Body of pancreas (tissue), 4 donors: ENCODE data around the gene MYZAP. TPM values are rescaled to one million over a fixed set of nuclear protein-coding genes. Genes with fewer than 3 reads are reported as not detected.

Source experiments
- ATAC-seq: fragments of 150-250 bp; one replicate; pipeline ENCODE4 v1.9.1; 2016
- DNase-seq, 4 donors: peaks; one replicate each; pipeline ENCODE4 v3.0.0-alpha.2; 2019
- H3K27ac ChIP-seq, 4 donors: fragments of 200-600 bp; sonication (generic); 1 replicate in 3 of 4; 2 replicates in 1 of 4; pipeline versions ENCODE4 v1.5.1 to v1.6.1; 2016 to 2019; ENCODE audit warnings: mild to moderate bottlenecking in 1 of 4, mixed read lengths in 1 of 4, moderate library complexity in 1 of 4
- H3K27me3 ChIP-seq, 2 donors: fragments of 200-600 bp; sonication (generic); one replicate each; pipeline ENCODE4 v1.6.0; 2016; ENCODE audit warnings: mild to moderate bottlenecking in 1 of 2
- H3K36me3 ChIP-seq, 2 donors: fragments of 200-600 bp; sonication (generic); replicated peaks in 1 of 2; 2 replicates each; pipeline ENCODE4 v1.5.1; 2016; ENCODE audit warnings: low read depth in 2 of 2; ENCODE audit not compliant: insufficient read depth in 1 of 2
- H3K4me1 ChIP-seq: fragments of 200-600 bp; sonication (generic); one replicate; pipeline ENCODE4 v1.6.0; 2016
- H3K4me3 ChIP-seq, 2 donors: fragments of 200-600 bp; sonication (generic); 1 replicate in 1 of 2; 2 replicates in 1 of 2; pipeline ENCODE4 v1.5.1; 2016 to 2019
- H3K9me3 ChIP-seq, 3 donors: fragments of 200-600 bp; sonication (generic); 1 replicate in 2 of 3; 2 replicates in 1 of 3; pipeline ENCODE4 v1.5.1; 2016
- CTCF ChIP-seq, 7 experiments: fragments of 450-650 bp in 4 of 7; fragments of 200-600 bp in 3 of 7; sonication (generic) in 3 of 7; IDR thresholded peaks; one replicate each; pipeline ENCODE4 v1.5.1; 2016 to 2019; ENCODE audit warnings: antibody characterized with exemption in 7 of 7
- POLR2A ChIP-seq, 3 donors: fragments of 450-650 bp; IDR thresholded peaks; one replicate each; pipeline ENCODE4 v1.6.1; 2016; ENCODE audit warnings: antibody characterized with exemption in 3 of 3, mild to moderate bottlenecking in 2 of 3
- WGBS, 2 donors: methylation state at CpG; one replicate each; pipeline ENCODE4 v1.1.5; 2017; 5-methylcytosine and 5-hydroxymethylcytosine counted together
- intact Hi-C: fragments of 100-400 bp; cut with DNase I; formaldehyde crosslinking; loops from one replicate; pipeline ENCODE4 v1.15.1; 2023
- total RNA-seq, 2 donors: library from RNA; depleted of rRNA; stranded (reverse); fragments of >200 nt; gene quantifications; one replicate each; pipeline ENCODE4 v1.1.0, GENCODE V29; 2016

Gene MYZAP
- total RNA-seq, 2 donors from 2014 or later, result 10.9 to 16.3 TPM

- Histone ChIP-seq H3K9me3 (no peaks in the 10 kb centered on the region), H3K4me1 (peaks cover 71% of the 10 kb centered on the region), H3K27me3 (no peaks in the 10 kb centered on the region), H3K27ac (peak overlapping the region; percentile 64 to 82 (median 80)), H3K4me3 (no peak overlapping the region), H3K36me3 (peaks cover 0 to 1% of the 10 kb centered on the region in 2 donors)
- DNase-seq, result peak; percentile 38 to 60 (median 52)
- TF ChIP-seq POLR2A (IDR thresholded peaks at IDR 0.05) (no peak), CTCF (IDR thresholded peaks at IDR 0.05) (no peak)
- intact Hi-C loops, result no loop called here
- 60 to 61% methylated on average over 16 of the region's 16 CpGs for WGBS, 2 donors
- peak; percentile 77 for ATAC-seq
These were observed 39.7 kb upstream of the MYZAP start for GRCh38 chr15:57551715-57552677.

- Histone ChIP-seq H3K36me3 (no peaks in the 10 kb centered on the region), H3K27me3 (no peaks in the 10 kb centered on the region), H3K4me3 (no peak overlapping the region), H3K4me1 (peaks cover 67% of the 10 kb centered on the region), H3K9me3 (no peaks in the 10 kb centered on the region), H3K27ac (peak overlapping the region; percentile 64 to 82 (median 80))
- ATAC-seq (no peak), DNase-seq (no peak)
- WGBS, 2 donors, result 86 to 92% methylated on average over 8 of the region's 8 CpGs
- intact Hi-C loops, result no loop called here
- TF ChIP-seq CTCF (IDR thresholded peaks at IDR 0.05), result no peak
- TF ChIP-seq POLR2A (IDR thresholded peaks at IDR 0.05), result no peak
These were observed 38.9 kb upstream of the MYZAP start for GRCh38 chr15:57552678-57553334.

GRCh38 chr15:57553526-57553925, 38.2 kb upstream of the MYZAP start:
- ATAC-seq (no peak), DNase-seq (no peak)
- WGBS, 2 donors, result 85 to 95% methylated on average over 5 of the region's 5 CpGs
- intact Hi-C loops, result no loop called here
- H3K36me3 ChIP-seq, result no peaks in the 10 kb centered on the region
- TF ChIP-seq CTCF (IDR thresholded peaks at IDR 0.05) (no peak), POLR2A (IDR thresholded peaks at IDR 0.05) (no peak)
- H3K4me3 ChIP-seq, result no peak overlapping the region
- peak overlapping the region in 3 of 4 donors; percentile 19 to 46 (median 39) for H3K27ac ChIP-seq
- H3K9me3 ChIP-seq, result no peaks in the 10 kb centered on the region
- peaks cover 60% of the 10 kb centered on the region for H3K4me1 ChIP-seq
- no peaks in the 10 kb centered on the region for H3K27me3 ChIP-seq

GRCh38 chr15:57554063-57554811, 37.5 kb upstream of the MYZAP start:
- ATAC-seq, result no peak
- no peak for DNase-seq
- peaks cover 53% of the 10 kb centered on the region for H3K4me1 ChIP-seq
- H3K4me3 ChIP-seq, result no peak overlapping the region
- no peaks in the 10 kb centered on the region for H3K9me3 ChIP-seq
- intact Hi-C loops, result no loop called here
- WGBS, 2 donors, result 62 to 63% methylated on average over 10 of the region's 10 CpGs
- H3K36me3 ChIP-seq, result no peaks in the 10 kb centered on the region
- H3K27ac ChIP-seq, result peak overlapping the region; percentile 1 to 46 (median 36)
- no peaks in the 10 kb centered on the region for H3K27me3 ChIP-seq
- TF ChIP-seq CTCF (IDR thresholded peaks at IDR 0.05), result no peak
- TF ChIP-seq POLR2A (IDR thresholded peaks at IDR 0.05), result no peak
